Vagina (tissue), 2 donors: ENCODE measurements around the gene CYP46A1. TPM values are rescaled to one million over a fixed set of nuclear protein-coding genes. Genes with fewer than 3 reads are reported as not detected.

Experiments used
- DNase-seq, 2 donors: peaks; one replicate each; pipeline ENCODE4 v3.0.0-alpha.2; 2017; ENCODE audit errors: extremely low spot score in 2 of 2
- H3K27ac ChIP-seq: fragments of 200-600 bp; sonication (generic); one replicate; pipeline ENCODE4 v1.5.1; 2019
- H3K27me3 ChIP-seq: fragments of 200-600 bp; sonication (generic); one replicate; pipeline ENCODE4 v1.5.1; 2019
- H3K36me3 ChIP-seq, 2 donors: fragments of 200-600 bp; sonication (generic); one replicate each; pipeline ENCODE4 v1.5.1; 2017 to 2019
- H3K4me1 ChIP-seq: fragments of 200-600 bp; sonication (generic); one replicate; pipeline ENCODE4 v1.5.1; 2019
- H3K4me3 ChIP-seq, 2 donors: fragments of 200-600 bp; sonication (generic); 1 replicate in 1 of 2; 2 replicates in 1 of 2; pipeline ENCODE4 v1.5.1; 2016 to 2019
- H3K9me3 ChIP-seq: fragments of 200-600 bp; sonication (generic); one replicate; pipeline ENCODE4 v1.5.1; 2019
- POLR2A ChIP-seq, 2 donors: fragments of 450-650 bp; IDR thresholded peaks; one replicate each; pipeline ENCODE4 v1.6.1; 2017; ENCODE audit warnings: antibody characterized with exemption in 2 of 2, mild to moderate bottlenecking in 2 of 2, moderate library complexity in 2 of 2
- POLR2AphosphoS5 ChIP-seq, 2 donors: sonication (generic); formaldehyde crosslinking; IDR thresholded peaks; one replicate each; pipeline ENCODE4 v1.9.0; 2017; ENCODE audit warnings: antibody characterized with exemption in 2 of 2, mild to moderate bottlenecking in 2 of 2, low read depth in 1 of 2; ENCODE audit not compliant: insufficient read depth in 1 of 2
- intact Hi-C: fragments of 100-400 bp; cut with DNase I; formaldehyde crosslinking; loops from one replicate; pipeline ENCODE4 v1.15.1; 2023
- total RNA-seq: library from RNA; depleted of rRNA; stranded (reverse); fragments of >200 nt; gene quantifications from one replicate; pipeline ENCODE4 v1.2.3, GENCODE V29; 2016
- TF ChIP-seq, protein P1 (sequence below), 3 experiments: fragments of 450-650 bp in 2 of 3; fragments of 200-600 bp in 1 of 3; sonication (generic) in 1 of 3; IDR thresholded peaks; one replicate each; pipeline ENCODE4 v1.5.1; 2017 to 2019; ENCODE audit warnings: antibody characterized with exemption in 3 of 3, mild to moderate bottlenecking in 2 of 3, moderate library complexity in 2 of 3

CYP46A1 gene
- total RNA-seq, 1 donor from 2014 or later: 1.2 TPM

DNA sequence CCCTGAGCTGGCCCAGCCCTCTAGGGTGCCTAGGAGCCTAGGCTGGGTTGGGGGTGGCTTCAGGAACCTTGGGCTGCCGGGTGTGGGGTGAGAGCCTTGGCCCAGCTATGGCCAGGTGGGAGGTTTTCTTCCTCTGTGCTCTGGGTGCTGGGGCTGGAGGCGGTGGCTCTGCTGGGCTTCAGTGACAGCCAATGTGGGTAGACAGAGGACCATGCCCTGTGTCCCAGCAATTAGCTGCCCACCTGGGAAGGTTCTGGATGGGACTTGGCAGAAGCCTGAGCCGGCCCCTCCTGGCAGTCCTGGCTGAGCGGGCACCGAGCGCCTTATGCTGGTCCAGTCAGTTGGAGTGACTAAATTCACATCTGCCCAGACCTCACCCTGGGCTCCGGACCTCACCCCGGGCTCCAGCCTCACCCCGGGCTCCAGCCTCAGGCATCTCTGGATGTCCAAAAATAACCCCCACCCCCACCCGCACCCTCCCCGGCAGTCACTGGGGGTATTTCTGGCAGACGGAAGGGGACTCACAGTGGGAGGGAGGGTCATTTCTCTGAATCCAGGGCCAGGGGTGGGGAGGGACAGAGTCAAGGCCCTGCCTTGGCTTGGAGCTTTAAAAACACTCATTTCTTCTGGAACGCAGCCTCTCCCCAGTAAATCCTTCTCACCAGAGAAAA, 46.9 kb downstream of the CYP46A1 start:
- no peak overlapping the region for H3K4me3 ChIP-seq
- TF ChIP-seq POLR2AphosphoS5 (IDR thresholded peaks at IDR 0.05; ENCODE audit: insufficient read depth in 1 of 2, low read depth in 1 of 2) (no peak), POLR2A (IDR thresholded peaks at IDR 0.05) (no peak)
- TF ChIP-seq, protein P1, sequence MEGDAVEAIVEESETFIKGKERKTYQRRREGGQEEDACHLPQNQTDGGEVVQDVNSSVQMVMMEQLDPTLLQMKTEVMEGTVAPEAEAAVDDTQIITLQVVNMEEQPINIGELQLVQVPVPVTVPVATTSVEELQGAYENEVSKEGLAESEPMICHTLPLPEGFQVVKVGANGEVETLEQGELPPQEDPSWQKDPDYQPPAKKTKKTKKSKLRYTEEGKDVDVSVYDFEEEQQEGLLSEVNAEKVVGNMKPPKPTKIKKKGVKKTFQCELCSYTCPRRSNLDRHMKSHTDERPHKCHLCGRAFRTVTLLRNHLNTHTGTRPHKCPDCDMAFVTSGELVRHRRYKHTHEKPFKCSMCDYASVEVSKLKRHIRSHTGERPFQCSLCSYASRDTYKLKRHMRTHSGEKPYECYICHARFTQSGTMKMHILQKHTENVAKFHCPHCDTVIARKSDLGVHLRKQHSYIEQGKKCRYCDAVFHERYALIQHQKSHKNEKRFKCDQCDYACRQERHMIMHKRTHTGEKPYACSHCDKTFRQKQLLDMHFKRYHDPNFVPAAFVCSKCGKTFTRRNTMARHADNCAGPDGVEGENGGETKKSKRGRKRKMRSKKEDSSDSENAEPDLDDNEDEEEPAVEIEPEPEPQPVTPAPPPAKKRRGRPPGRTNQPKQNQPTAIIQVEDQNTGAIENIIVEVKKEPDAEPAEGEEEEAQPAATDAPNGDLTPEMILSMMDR (IDR thresholded peaks at IDR 0.05): no peak
- intact Hi-C loops: loop anchor here (2.0 kb wide), 1 partner anchor 150 kb away; no protein-coding TSS in a partner anchor

DNA sequence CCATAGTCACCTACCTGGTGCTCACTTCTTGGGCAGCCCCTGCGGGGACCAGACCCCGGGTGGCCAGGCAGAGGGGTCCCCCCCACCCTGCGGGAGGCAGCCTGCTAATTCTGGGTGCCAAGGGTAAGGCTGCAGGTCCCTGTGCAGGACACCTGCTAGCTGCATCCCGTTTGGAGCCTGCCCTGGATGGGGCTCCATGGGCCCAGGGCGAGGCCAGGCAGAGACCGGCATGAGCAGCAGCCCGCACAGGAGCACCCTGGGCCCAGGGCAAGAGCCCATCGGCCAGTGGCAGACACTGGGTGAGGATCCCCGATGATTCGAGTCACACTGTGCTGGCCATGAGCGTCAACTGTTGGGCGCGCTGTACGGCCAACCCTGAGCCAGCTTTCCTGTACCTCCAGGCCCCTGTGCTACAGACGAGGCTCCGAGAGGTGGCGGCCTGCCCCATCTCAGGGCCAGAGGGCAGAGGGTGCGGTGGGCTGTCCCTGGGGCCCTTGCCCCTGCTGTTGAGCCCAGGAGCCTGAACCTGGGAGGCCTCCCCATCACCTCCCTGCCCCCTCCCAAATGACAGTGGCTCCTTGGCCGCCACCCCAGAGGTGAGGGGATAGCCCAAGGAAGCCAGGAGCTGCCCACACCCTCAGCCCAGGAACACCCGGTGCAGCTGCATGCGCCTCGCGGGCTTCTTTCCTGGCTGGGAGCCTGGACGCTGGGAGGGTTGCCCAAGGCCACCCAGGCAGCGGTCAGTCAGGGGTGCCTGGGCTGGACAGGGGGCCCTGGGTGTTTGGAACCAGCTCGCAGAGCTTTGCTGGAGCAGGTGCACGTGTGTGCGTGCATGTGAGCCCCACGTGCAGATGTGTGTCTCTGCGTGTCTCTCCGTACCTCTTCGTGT, 47.7 kb downstream of the CYP46A1 start:
- H3K9me3 ChIP-seq: no peaks in the 10 kb centered on the region
- H3K27ac ChIP-seq: peak overlapping the region; percentile 85
- H3K4me3 ChIP-seq: no peak overlapping the region
- peak; percentile 80 to 89 for DNase-seq
- intact Hi-C loops: loop anchor here (2.0 kb wide), 1 partner anchor 149 kb away; no protein-coding TSS in a partner anchor
- H3K36me3 ChIP-seq: no peaks in the 10 kb centered on the region
- peaks cover 29% of the 10 kb centered on the region for H3K4me1 ChIP-seq
- H3K27me3 ChIP-seq: no peaks in the 10 kb centered on the region
- TF ChIP-seq, protein P1 (IDR thresholded peaks at IDR 0.05): no peak
- TF ChIP-seq POLR2A (IDR thresholded peaks at IDR 0.05): no peak
- TF ChIP-seq POLR2AphosphoS5 (IDR thresholded peaks at IDR 0.05; ENCODE audit: insufficient read depth in 1 of 2, low read depth in 1 of 2): no peak

More for the DNA sequence above, 46.9 kb downstream of the CYP46A1 start:
- Histone ChIP-seq H3K4me1 (peaks cover 26% of the 10 kb centered on the region), H3K27me3 (no peaks in the 10 kb centered on the region), H3K9me3 (no peaks in the 10 kb centered on the region), H3K36me3 (no peaks in the 10 kb centered on the region), H3K27ac (peak overlapping the region; percentile 85)
- peak; percentile 61 to 83 for DNase-seq

DNA sequence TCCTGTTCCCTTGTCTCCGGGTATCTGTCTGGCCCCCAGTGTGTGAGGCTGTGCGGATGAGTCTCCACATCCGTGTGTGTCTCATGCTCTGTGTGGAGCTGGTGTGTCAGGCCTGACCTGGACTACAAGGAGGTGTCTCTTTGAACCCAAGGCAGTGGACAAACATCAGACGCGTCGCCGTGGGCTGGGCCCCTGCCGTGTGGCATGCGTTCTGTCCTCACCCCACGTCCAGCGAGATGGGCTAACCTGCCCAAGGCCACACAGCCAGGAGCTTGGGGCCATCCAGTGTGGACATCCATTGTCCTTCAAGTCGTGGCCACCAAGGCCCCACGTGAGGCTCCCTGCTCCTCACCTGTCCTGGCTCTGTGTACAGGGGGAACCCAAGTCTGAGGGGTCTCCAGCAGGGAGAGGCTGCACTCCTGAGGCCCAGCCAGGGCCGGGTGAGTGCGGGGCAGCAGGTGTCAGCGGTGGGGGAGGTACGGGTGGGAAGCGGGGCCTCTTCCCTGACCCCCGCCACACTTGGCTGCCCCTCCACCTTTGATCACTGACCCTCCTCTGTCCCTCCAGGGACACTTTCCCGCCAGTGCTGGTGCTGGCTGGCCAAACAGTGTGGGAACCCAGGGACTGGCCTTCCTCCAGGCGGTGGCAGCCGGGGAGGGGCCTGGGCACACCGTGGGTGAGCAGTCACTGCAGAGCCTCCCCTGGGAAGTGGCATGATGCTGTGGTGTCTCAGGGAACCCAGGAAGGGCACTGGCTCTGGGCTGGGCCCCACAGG, 48.5 kb downstream of the CYP46A1 start:
- Histone ChIP-seq H3K4me3 (no peak overlapping the region), H3K9me3 (no peaks in the 10 kb centered on the region), H3K27me3 (no peaks in the 10 kb centered on the region), H3K4me1 (peaks cover 37% of the 10 kb centered on the region), H3K36me3 (no peaks in the 10 kb centered on the region), H3K27ac (no peak overlapping the region)
- intact Hi-C loops: no loop called here
- TF ChIP-seq, protein P1 (IDR thresholded peaks at IDR 0.05): no peak
- TF ChIP-seq POLR2A (IDR thresholded peaks at IDR 0.05): no peak
- TF ChIP-seq POLR2AphosphoS5 (IDR thresholded peaks at IDR 0.05; ENCODE audit: insufficient read depth in 1 of 2, low read depth in 1 of 2): no peak
- peak in 1 of 2 donors; percentile 83 for DNase-seq

DNA sequence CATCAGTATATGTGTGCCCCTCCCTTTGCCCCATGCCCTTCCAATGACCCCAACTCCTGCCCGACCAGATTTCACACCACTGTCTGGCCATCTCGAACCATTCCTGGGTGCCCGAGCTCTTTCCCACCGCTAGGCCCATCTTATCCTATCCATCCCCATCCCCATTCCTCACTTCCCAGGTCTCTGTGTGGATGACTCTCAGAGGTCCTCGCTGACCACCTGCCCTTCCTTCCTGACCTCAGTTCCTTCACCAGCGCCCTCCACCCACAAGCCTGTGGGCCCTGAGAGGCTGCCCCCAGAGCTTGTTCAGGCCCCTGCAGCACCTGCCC, 49.1 kb downstream of the CYP46A1 start:
- no peaks in the 10 kb centered on the region for H3K27me3 ChIP-seq
- peaks cover 42% of the 10 kb centered on the region for H3K4me1 ChIP-seq
- H3K36me3 ChIP-seq: no peaks in the 10 kb centered on the region
- no peak for DNase-seq
- no peaks in the 10 kb centered on the region for H3K9me3 ChIP-seq
- intact Hi-C loops: no loop called here
- no peak overlapping the region for H3K27ac ChIP-seq
- H3K4me3 ChIP-seq: no peak overlapping the region
- no peak for TF ChIP-seq POLR2AphosphoS5 (IDR thresholded peaks at IDR 0.05; ENCODE audit: insufficient read depth in 1 of 2, low read depth in 1 of 2)
- TF ChIP-seq, protein P1 (IDR thresholded peaks at IDR 0.05): no peak
- no peak for TF ChIP-seq POLR2A (IDR thresholded peaks at IDR 0.05)
